Type B pancreatic cell (in vitro differentiated cells): ENCODE measurements around the gene CUX1. TPM values are rescaled to one million over a fixed set of nuclear protein-coding genes. Genes with fewer than 3 reads are reported as not detected.

Source experiments
- DNase-seq: peaks from one replicate; pipeline ENCODE4 v3.0.0; 2021; ENCODE audit warnings: mixed read lengths; ENCODE audit not compliant: unreplicated experiment; ENCODE audit errors: extremely low spot score
- H3K27ac Mint-ChIP-seq: 2 replicates; pipeline ENCODE4 v1.8.0; 2021; ENCODE audit warnings: mild to moderate bottlenecking, mixed read lengths
- H3K27me3 Mint-ChIP-seq: 2 replicates; pipeline ENCODE4 v1.8.0; 2021; ENCODE audit warnings: mixed read lengths
- H3K36me3 Mint-ChIP-seq: 2 replicates; pipeline ENCODE4 v1.8.0; 2021; ENCODE audit warnings: mixed read lengths
- H3K4me1 Mint-ChIP-seq: one replicate; pipeline ENCODE4 v1.8.0; 2021; ENCODE audit warnings: mixed read lengths; ENCODE audit not compliant: unreplicated experiment
- H3K4me3 Mint-ChIP-seq: 2 replicates; pipeline ENCODE4 v1.8.0; 2021; ENCODE audit warnings: mild to moderate bottlenecking, mixed read lengths
- H3K9me3 Mint-ChIP-seq: 2 replicates; pipeline ENCODE4 v1.8.0; 2021; ENCODE audit warnings: mixed read lengths
- total RNA-seq: library from RNA; stranded (reverse); gene quantifications from 2 replicates; pipeline ENCODE4 v1.2.1, GENCODE V29; 2021; ENCODE audit warnings: low replicate concordance
- TF ChIP-seq, protein P1 (sequence below): fragments of 200-600 bp; sonication (generic); conservative IDR thresholded peaks from 2 replicates; pipeline ENCODE4 v1.5.0; 2021; ENCODE audit warnings: antibody characterized with exemption, mild to moderate bottlenecking

CUX1 gene
- total RNA-seq, 1 donor from 2014 or later, result 76.4 TPM

DNA sequence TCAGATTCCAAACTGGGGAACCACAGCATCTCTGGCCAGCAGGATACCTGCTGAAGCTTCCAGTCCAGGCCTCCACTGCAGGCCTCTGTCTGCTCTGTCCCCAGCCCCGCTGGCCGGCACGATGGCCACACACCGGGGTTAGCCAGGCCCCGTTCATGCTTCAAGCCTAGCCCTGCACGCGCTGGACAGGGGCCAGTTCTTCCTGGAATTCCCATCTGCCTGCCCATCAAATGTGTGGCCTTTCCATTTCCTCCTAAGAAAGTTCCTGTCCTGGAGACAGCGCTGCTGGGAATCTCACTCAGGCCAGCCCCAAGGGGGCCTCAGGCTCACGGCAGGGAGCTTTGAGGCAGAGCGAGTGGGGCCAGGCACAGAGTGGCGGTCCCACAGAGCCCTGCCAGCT lies 487.2 kb downstream of the CUX1 start:
- no peaks in the 10 kb centered on the region for H3K36me3 Mint-ChIP-seq
- no peak overlapping the region for H3K4me3 Mint-ChIP-seq
- no peaks in the 10 kb centered on the region for H3K9me3 Mint-ChIP-seq
- H3K27me3 Mint-ChIP-seq, result no peaks in the 10 kb centered on the region
- TF ChIP-seq, protein P1, sequence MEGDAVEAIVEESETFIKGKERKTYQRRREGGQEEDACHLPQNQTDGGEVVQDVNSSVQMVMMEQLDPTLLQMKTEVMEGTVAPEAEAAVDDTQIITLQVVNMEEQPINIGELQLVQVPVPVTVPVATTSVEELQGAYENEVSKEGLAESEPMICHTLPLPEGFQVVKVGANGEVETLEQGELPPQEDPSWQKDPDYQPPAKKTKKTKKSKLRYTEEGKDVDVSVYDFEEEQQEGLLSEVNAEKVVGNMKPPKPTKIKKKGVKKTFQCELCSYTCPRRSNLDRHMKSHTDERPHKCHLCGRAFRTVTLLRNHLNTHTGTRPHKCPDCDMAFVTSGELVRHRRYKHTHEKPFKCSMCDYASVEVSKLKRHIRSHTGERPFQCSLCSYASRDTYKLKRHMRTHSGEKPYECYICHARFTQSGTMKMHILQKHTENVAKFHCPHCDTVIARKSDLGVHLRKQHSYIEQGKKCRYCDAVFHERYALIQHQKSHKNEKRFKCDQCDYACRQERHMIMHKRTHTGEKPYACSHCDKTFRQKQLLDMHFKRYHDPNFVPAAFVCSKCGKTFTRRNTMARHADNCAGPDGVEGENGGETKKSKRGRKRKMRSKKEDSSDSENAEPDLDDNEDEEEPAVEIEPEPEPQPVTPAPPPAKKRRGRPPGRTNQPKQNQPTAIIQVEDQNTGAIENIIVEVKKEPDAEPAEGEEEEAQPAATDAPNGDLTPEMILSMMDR, result no peak
- H3K4me1 Mint-ChIP-seq, result no peaks in the 10 kb centered on the region
- no peak for DNase-seq
- no peak overlapping the region for H3K27ac Mint-ChIP-seq

DNA sequence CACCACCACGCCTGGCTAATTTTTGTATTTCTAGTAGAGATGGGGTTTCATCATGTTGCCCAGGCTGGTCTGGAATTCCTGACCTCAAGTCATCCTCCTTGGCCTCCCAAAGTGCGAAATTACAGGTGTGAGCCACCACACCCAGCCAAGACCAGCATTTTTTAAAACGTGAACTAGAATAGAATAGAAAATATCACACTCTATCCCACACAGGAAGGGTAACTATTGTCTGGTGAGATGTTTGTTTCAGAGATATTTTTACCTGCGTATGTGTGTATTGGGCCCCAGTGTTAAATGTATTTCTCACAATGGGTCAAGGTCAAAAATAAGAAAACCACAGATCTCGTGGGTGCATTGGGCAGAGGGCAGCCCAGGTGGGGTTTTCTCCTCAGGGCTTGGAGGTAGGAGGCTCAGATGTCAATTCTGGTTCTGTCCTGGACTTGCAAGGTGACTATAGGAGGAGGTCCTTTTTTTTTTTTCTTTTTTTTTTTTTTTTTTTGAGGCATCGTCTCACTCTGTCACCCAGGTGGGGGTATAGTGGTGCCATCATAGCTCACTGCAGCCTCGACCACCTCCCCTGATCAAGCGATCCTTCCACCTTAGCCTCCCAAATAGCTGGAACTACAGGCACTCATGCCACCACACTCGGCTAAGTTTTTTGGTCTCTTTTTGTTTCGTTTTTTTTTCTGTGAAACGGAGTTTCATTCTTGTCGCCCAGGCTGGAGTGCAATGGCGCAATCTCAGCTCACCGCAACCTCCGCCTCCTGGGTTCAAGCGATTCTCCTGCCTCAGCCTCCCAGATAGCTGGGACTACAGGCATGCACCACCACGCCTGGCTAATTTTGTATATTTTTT lies 488.2 kb downstream of the CUX1 start:
- no peak overlapping the region for H3K27ac Mint-ChIP-seq
- DNase-seq, result no peak
- no peak overlapping the region for H3K4me3 Mint-ChIP-seq
- H3K36me3 Mint-ChIP-seq, result no peaks in the 10 kb centered on the region
- no peaks in the 10 kb centered on the region for H3K4me1 Mint-ChIP-seq
- no peaks in the 10 kb centered on the region for H3K9me3 Mint-ChIP-seq
- no peaks in the 10 kb centered on the region for H3K27me3 Mint-ChIP-seq
- TF ChIP-seq, protein P1, result no peak

DNA sequence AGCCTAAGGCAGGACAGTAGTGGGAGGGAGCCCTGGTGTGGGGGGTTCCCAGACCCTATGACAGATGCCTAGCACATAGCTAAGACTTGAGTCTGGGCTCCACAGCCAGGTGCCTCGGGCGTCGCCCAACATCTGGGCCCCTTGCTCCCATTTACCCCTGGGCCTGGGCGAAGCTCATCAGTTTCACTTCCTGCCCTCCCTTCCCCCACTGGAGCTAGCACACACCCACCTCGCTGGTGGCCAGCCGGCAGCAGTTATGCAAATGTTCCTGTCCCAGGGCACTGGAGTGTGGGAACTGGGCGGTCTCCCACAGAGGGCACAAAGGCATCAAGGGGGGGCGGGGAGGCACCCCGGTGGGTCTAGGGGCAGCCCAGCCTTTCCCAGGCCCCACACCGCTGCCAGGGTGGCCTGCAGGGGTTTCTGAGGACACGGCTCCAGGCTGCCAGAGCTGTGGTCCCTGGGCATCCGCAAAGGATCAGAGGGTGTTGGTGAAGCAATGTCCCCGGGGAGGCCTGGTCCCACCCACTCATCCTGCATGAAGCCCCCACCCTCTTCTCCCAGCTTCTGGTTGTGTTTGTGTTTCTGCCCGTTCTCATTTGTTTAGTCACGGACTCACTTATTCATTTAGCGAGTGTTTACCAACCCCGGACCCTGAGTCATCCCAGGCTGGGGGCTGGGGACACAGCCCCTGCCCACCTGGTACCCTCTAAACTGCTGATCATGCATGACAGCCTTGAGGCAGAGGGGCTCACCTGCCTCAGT lies 489.7 kb downstream of the CUX1 start:
- Mint-ChIP-seq H3K36me3 (no peaks in the 10 kb centered on the region), H3K9me3 (no peaks in the 10 kb centered on the region), H3K27ac (no peak overlapping the region), H3K4me3 (no peak overlapping the region), H3K4me1 (no peaks in the 10 kb centered on the region), H3K27me3 (no peaks in the 10 kb centered on the region)
- TF ChIP-seq, protein P1, result no peak
- DNase-seq, result no peak

DNA sequence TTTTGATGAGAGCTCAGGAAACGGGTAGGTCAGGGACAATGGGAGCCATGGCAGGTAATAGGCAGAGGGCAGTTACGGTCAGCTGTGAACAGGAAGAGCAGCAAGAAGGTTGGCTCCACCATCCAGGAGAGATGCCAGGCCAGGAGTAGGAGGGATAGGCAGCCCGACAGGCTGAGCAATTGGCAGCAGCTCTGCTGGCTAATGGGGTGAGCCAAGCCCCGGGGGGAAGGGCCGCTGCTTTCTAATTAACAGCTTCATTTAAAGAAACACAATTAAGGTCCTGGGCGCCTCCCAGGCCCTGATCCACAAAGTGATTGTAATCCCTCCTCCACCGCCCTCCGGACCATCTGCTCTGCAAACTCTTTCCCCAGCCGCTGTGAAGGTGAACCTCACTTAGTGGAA lies 493.0 kb downstream of the CUX1 start:
- no peak for DNase-seq
- TF ChIP-seq, protein P1, result no peak
- peaks cover 4% of the 10 kb centered on the region for H3K36me3 Mint-ChIP-seq
- H3K9me3 Mint-ChIP-seq, result no peaks in the 10 kb centered on the region
- H3K4me1 Mint-ChIP-seq, result no peaks in the 10 kb centered on the region
- H3K27ac Mint-ChIP-seq, result no peak overlapping the region
- H3K27me3 Mint-ChIP-seq, result no peaks in the 10 kb centered on the region
- H3K4me3 Mint-ChIP-seq, result no peak overlapping the region

DNA sequence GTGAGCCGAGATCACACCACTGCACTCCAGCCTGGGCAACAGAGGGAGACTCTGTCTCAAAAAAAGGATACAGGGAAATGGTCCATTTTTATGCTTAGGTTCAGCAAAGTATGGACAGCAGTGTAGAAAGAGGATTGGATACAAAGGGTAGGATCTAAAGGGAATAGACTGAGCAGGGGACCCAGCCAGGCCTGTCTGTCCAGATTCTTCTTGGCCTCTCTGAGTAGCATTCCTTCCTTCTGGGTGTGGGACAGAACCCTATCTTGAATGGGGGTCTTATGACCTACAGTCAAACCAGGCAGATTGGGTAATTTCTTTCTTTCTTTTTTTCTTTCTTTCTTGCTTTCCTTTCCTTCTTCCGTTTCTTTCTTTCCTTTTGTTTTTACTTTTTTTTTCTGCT lies 494.9 kb downstream of the CUX1 start:
- H3K36me3 Mint-ChIP-seq, result peaks cover 4% of the 10 kb centered on the region
- no peaks in the 10 kb centered on the region for H3K9me3 Mint-ChIP-seq
- H3K4me3 Mint-ChIP-seq, result peak overlapping the region; percentile 49
- H3K27me3 Mint-ChIP-seq, result no peaks in the 10 kb centered on the region
- DNase-seq, result no peak
- TF ChIP-seq, protein P1, result no peak
- H3K4me1 Mint-ChIP-seq, result no peaks in the 10 kb centered on the region
- peak overlapping the region; percentile 91 for H3K27ac Mint-ChIP-seq
